Cerebellar nuclear complex (tissue), 1 donor: ENCODE results near the gene TRIM43.
"Not testable (repeated sequence)": the region's sequence is repeated elsewhere in the genome, so short reads cannot be mapped to it uniquely, and the experiment has no call there.

Experiments used
- DNase-seq, 2 experiments: peaks; one replicate each; lab custom pipeline; 2025; lab: John Stamatoyannopoulos, UW

TRIM43 gene

DNA sequence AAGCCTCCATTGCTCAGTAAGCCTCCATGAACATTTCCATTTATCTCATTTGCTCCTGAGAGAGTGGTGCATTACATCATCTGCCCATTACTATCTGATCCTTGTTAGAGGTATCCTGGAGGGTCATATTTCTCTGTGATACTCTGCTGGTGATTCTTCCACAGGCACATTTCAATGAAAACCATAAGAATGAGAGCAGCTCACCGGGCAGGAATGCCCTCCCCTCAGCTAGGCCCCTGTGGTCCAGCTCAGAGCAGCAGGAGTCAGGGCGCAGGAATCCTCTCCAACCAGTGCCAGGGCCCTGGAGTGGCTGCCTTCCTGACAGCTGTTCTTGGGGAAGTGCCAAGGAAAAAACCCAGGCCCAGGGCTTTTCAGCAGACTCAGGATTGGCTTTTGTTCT, 50.0 kb downstream of the TRIM43 start:
- not testable (repeated sequence) for DNase-seq

- DNase-seq = not testable (repeated sequence)
Measured at GRCh38 chr2:95642360-95642759, 50.6 kb downstream of the TRIM43 start.

DNA sequence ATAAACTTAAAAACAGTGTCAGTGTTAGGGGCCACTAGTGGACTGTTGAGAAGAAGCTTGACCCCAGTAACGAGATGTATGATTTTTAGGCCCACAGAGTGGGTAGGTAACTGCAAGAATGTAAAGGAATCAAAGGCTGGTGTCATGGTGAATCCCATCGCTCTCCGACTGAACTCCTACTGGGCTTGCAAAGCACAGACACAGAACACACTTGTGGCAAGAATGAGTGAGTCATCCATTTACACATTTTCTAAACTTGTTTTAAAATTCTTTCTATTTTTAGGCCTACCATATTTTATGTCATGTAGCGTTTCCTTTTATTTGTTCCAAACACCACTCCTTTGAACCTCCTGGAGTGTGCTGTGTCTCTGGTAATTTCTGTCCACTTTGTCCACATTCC, 51.1 kb downstream of the TRIM43 start:
- DNase-seq = not testable (repeated sequence)

DNA sequence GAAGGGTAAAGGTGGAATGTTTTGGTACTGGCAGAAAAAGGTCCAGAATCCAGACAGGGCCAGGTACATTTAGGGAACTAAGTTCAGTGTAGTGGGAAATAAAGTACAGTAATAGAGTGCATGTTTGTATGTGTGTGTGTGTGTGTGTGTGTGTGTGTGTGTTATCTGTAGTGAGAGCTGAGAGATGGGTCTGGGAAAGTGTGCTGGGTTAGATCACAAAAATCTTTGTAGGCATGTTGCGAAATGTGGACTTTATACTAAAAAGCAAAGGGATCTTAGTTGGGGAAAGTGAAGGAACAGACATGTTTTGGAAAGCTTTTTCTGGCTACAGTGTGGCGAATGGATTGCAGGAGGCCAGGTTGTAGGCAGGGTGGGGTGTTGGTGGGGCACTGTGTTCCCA, 53.5 kb downstream of the TRIM43 start:
- not testable (repeated sequence) for DNase-seq

GRCh38 chr2:95646274-95646994, 54.6 kb downstream of the TRIM43 start:
- not testable (repeated sequence) for DNase-seq

DNA sequence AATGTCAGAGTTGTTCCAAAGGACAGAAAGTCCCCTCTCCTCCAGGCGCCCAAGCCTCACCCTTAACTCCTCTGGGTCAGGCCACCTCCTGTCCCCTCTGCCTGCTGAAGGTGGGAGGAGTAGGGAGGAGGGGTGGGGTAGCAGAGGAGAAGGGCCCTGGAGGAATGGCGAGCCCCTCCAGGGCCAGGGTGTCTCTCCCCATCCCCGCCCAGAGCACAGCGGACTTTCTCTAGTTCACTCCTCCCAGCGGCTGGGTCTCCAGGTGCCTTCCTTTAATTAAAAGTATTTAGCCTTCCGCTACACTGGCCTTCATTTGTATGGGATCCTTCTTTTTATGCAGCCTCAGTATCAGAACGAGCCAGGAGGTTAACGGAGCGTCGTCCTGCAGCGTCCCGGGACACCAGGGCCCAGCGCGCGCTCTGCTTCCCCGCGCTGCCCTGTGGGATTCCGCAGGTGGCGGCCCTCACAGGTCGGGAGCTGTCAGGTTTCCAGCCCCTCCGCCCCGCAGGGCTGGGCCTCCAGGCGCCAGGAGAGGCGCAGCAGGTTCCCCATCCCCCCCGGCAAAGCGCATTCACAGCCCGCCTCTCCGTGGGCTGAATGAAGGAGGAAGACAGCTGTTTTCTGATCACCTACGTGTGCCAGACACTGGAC, 57.2 kb downstream of the TRIM43 start:
- not testable (repeated sequence) for DNase-seq
